SU-DHL-6 (cell line): ENCODE results near the gene KLF15.

Source experiments
- H2AFZ ChIP-seq: fragments of 200-600 bp; sonication (generic); 2 replicates; pipeline ENCODE4 v1.6.1; 2014; ENCODE audit warnings: low read depth, mild to moderate bottlenecking, moderate library complexity, mixed read lengths, antibody characterized with exemption, low read length; ENCODE audit not compliant: severe bottlenecking
- H3F3A ChIP-seq: fragments of 200-600 bp; shearing (Covaris generic); 2 replicates; pipeline ENCODE4 v1.6.0; 2016; ENCODE audit warnings: antibody characterized with exemption, mild to moderate bottlenecking; ENCODE audit not compliant: insufficient read depth
- H3K27ac ChIP-seq: fragments of 200-600 bp; sonication (generic); 2 replicates; pipeline ENCODE4 v1.5.1; 2016; ENCODE audit warnings: low read depth, mild to moderate bottlenecking, low read length, moderate library complexity, mixed read lengths
- H3K27me3 ChIP-seq: fragments of 200-600 bp; sonication (generic), shearing (Covaris generic); 2 replicates; pipeline ENCODE4 v1.6.0; 2014; ENCODE audit warnings: mild to moderate bottlenecking, low read length
- H3K36me3 ChIP-seq: fragments of 200-600 bp; sonication (generic); 2 replicates; pipeline ENCODE4 v1.6.1; 2014; ENCODE audit warnings: mild to moderate bottlenecking, low read length, mixed read lengths
- H3K4me2 ChIP-seq: fragments of 300-600, 200-600 bp; shearing (Covaris generic), sonication (generic); 2 replicates; pipeline ENCODE4 v1.6.0; 2014; ENCODE audit warnings: low read length, low read depth, mild to moderate bottlenecking; ENCODE audit not compliant: poor library complexity, severe bottlenecking
- H3K4me3 ChIP-seq: fragments of 200-600 bp; sonication (generic); 2 replicates; pipeline ENCODE4 v1.5.1; 2014; ENCODE audit warnings: antibody characterized with exemption, low read length, mild to moderate bottlenecking, mixed read lengths; ENCODE audit not compliant: insufficient read depth, poor library complexity, severe bottlenecking
- H3K79me2 ChIP-seq: fragments of 200-600 bp; sonication (generic); 2 replicates; pipeline ENCODE4 v1.6.1; 2014; ENCODE audit warnings: mild to moderate bottlenecking, low read length, moderate library complexity; ENCODE audit not compliant: insufficient read depth
- H3K9ac ChIP-seq: fragments of 200-600 bp; sonication (generic); 2 replicates; pipeline ENCODE4 v1.7.0; 2014; ENCODE audit warnings: mild to moderate bottlenecking, low read length
- H3K9me2 ChIP-seq: fragments of 200-600 bp; sonication (generic); replicated peaks from 2 replicates; pipeline ENCODE4 v1.6.1; 2014; ENCODE audit warnings: low read length; ENCODE audit not compliant: insufficient read depth
- H3K9me3 ChIP-seq: fragments of 200-600 bp; sonication (generic); 2 replicates; pipeline ENCODE4 v1.6.1; 2014; ENCODE audit warnings: low read length, mixed read lengths; ENCODE audit not compliant: insufficient read depth
- H4K20me1 ChIP-seq: fragments of 200-600 bp; sonication (generic); 2 replicates; pipeline ENCODE4 v1.6.1; 2014; ENCODE audit warnings: low read depth, mild to moderate bottlenecking, antibody characterized with exemption, low read length, moderate library complexity, mixed read lengths
- EZH2phosphoT487 ChIP-seq: fragments of 200-600 bp; sonication (generic), shearing (Covaris generic); conservative IDR thresholded peaks from 2 replicates; pipeline ENCODE4 v1.6.1; 2018; ENCODE audit warnings: mild to moderate bottlenecking, antibody characterized with exemption, low read length, moderate library complexity, mixed read lengths
- TF ChIP-seq, protein P1 (sequence below): fragments of 200-600 bp; sonication (generic); IDR thresholded peaks from one replicate; pipeline ENCODE4 v1.5.1; 2017; ENCODE audit warnings: antibody characterized with exemption, mild to moderate bottlenecking, low read length, moderate library complexity; ENCODE audit not compliant: insufficient read depth, poor library complexity, severe bottlenecking

KLF15 gene

DNA sequence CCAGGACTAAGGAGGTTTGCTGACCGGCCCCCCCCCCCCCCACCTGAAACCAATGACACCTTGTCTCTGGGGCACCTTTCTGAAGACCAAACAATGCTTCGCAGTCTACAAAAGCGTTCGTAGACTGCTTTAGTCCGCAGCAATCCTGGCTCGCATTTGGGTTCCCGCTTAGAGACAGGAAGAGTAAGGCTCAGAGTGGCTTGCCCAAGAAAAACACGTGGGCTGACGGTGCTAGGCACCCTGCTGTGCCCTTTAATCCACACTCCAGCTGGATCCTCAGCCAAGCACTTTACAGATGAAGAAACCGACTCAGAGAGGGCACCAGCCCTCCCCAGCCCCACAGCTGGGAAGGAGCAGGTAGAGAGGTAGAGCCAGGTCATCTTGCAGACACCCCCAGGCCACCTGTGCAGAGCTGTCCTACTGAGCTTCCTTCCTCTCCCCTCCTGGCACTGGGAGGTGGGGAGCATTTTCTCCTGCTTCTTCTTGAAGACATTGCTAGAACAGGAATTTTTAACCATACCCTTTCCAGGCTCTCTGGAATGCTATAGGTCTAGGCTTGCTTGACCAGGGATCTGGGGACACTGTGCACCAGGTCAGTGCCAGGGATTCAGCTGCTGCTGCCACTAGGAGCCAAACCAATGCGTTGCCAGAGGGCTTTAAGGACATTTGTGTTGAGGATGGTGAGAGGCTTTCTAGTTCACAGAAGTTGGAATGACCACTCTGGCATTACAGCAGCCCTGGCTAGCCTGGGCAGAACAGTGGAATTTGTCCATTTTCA is 1.0 kb upstream of the KLF15 start:
- H3K9ac ChIP-seq, result no peak overlapping the region
- H4K20me1 ChIP-seq, result no peaks in the 10 kb centered on the region
- no peak overlapping the region for H3K27ac ChIP-seq
- no peak overlapping the region for H2AFZ ChIP-seq
- no peak overlapping the region for H3K4me2 ChIP-seq
- H3K27me3 ChIP-seq, result no peaks in the 10 kb centered on the region
- no peak overlapping the region for H3K4me3 ChIP-seq
- H3K36me3 ChIP-seq, result no peaks in the 10 kb centered on the region
- H3K9me2 ChIP-seq, result no peaks in the 10 kb centered on the region
- H3F3A ChIP-seq, result no peaks in the 10 kb centered on the region
- H3K9me3 ChIP-seq, result no peaks in the 10 kb centered on the region
- H3K79me2 ChIP-seq, result no peaks in the 10 kb centered on the region
- no peak for TF ChIP-seq EZH2phosphoT487
- TF ChIP-seq, protein P1, sequence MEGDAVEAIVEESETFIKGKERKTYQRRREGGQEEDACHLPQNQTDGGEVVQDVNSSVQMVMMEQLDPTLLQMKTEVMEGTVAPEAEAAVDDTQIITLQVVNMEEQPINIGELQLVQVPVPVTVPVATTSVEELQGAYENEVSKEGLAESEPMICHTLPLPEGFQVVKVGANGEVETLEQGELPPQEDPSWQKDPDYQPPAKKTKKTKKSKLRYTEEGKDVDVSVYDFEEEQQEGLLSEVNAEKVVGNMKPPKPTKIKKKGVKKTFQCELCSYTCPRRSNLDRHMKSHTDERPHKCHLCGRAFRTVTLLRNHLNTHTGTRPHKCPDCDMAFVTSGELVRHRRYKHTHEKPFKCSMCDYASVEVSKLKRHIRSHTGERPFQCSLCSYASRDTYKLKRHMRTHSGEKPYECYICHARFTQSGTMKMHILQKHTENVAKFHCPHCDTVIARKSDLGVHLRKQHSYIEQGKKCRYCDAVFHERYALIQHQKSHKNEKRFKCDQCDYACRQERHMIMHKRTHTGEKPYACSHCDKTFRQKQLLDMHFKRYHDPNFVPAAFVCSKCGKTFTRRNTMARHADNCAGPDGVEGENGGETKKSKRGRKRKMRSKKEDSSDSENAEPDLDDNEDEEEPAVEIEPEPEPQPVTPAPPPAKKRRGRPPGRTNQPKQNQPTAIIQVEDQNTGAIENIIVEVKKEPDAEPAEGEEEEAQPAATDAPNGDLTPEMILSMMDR, result no peak

DNA sequence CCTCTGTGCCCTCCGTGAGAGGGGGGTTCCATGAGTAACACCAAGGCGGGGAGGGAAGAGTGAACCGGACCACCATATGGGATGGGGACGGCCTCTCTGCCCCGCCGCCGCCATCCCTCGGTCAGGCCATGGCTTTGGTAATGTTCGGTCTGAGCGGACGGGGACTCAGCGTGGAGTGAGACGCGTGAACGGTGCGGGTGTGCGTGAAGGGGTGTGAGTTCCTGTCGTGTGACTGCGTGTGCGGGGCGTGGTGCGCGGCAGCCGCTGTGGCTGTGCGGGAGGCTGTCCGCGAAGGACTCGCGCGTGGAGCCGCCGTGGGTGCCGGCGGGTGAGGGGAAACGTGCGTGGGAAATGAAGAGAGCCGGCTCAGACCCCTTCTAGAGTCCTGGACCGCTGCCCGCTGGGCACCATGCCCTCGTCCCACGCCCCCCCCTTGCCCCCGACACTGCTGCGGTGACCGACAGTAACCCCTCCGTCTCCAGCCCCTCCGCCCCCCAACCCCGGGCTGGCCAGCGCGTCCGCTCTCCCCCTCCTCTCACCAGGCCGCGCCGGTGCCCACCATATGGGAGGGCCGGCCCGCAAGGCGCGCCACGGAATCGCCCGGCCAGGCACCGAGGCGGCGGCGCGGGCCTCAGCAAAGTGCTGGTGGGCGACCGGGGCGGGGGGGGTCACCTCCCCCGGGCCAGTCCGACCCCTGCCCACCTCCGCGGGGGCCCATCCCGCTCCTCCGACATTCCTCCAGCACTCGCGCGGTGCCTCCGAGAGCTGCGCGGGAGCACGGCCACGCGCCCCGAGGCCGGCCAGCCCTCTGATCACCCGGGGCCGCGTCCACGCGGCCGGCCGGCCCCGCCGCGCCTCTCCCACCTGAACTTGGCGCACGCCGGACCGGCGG is 589 bp downstream of the KLF15 start:
- H3K4me2 ChIP-seq, result no peak overlapping the region
- H2AFZ ChIP-seq, result no peak overlapping the region

DNA sequence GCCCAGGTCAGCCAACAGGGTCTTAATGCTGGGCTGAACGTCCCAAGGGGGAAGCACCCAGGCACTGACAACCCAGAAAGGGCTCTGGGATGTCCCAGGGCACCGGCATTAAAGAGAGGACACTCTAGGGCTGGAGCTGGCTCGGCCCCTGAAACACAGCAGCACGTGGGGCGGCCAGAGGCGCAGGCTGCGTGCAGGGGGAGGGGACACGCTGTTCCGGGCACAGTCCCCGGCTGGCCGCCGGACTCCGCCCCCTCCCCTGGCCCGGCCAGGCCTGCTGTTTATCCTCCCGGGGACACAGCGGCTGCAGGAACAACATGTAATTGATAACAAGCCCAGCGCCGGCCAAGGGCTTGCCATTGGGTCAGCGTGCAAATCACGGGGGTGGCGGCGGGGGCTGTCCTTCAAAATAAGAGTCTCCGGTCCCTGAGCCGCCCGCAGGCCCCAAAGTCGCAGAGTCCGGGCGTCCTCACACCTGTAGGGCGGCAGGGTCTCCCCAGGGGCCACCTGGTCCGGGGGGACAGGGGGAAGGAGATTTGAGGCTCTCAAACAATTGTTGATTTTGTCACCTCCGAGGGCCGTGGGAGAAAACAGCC is 1.3 kb downstream of the KLF15 start:
- no peak for TF ChIP-seq EZH2phosphoT487
- TF ChIP-seq, protein P1, result no peak
- no peaks in the 10 kb centered on the region for H3K79me2 ChIP-seq
- H3K27me3 ChIP-seq, result no peaks in the 10 kb centered on the region
- no peaks in the 10 kb centered on the region for H3K9me2 ChIP-seq
- H3K9ac ChIP-seq, result no peak overlapping the region
- H4K20me1 ChIP-seq, result no peaks in the 10 kb centered on the region
- H3K9me3 ChIP-seq, result no peaks in the 10 kb centered on the region
- no peaks in the 10 kb centered on the region for H3K36me3 ChIP-seq
- no peak overlapping the region for H3K27ac ChIP-seq
- no peaks in the 10 kb centered on the region for H3F3A ChIP-seq
- no peak overlapping the region for H2AFZ ChIP-seq
- H3K4me2 ChIP-seq, result no peak overlapping the region
- H3K4me3 ChIP-seq, result no peak overlapping the region

More for the DNA sequence above, 589 bp downstream of the KLF15 start:
- Histone ChIP-seq H4K20me1 (no peaks in the 10 kb centered on the region), H3K9me3 (no peaks in the 10 kb centered on the region), H3K9me2 (no peaks in the 10 kb centered on the region), H3K4me3 (no peak overlapping the region), H3K36me3 (no peaks in the 10 kb centered on the region), H3K27me3 (no peaks in the 10 kb centered on the region), H3K79me2 (no peaks in the 10 kb centered on the region), H3F3A (no peaks in the 10 kb centered on the region), H3K9ac (no peak overlapping the region), H3K27ac (no peak overlapping the region)
- TF ChIP-seq, protein P1, result no peak
- no peak for TF ChIP-seq EZH2phosphoT487
